RWPE2 (cell line): ENCODE data around the gene MAK.

Experiments
- ATAC-seq: fragments of 200-7000 bp; cut with Tn5 transposase; 3 replicates; pipeline ENCODE4 v1.9.1; 2021; ENCODE audit warnings: low read depth
- DNase-seq: peaks from one replicate; pipeline ENCODE4 v3.0.0-alpha.2; 2020; ENCODE audit warnings: low spot score
- H3K27ac ChIP-seq: fragments of 450-650 bp; 2 replicates; pipeline ENCODE4 v1.5.1; 2017; ENCODE audit warnings: mild to moderate bottlenecking; ENCODE audit not compliant: poor library complexity, severe bottlenecking
- H3K27me3 ChIP-seq: fragments of 250-450 bp; sonication (Bioruptor Pico); 2 replicates; pipeline ENCODE4 v1.5.1; 2021; ENCODE audit warnings: mild to moderate bottlenecking, moderate library complexity; ENCODE audit not compliant: insufficient read depth, poor library complexity, severe bottlenecking
- H3K36me3 ChIP-seq: fragments of 250-450 bp; sonication (Bioruptor Pico); 2 replicates; pipeline ENCODE4 v1.5.1; 2020; ENCODE audit warnings: low read depth, mild to moderate bottlenecking, moderate library complexity
- H3K4me1 ChIP-seq: fragments of 250-450 bp; sonication (Bioruptor Pico); 2 replicates; pipeline ENCODE4 v1.5.1; 2021; ENCODE audit warnings: mild to moderate bottlenecking, moderate library complexity; ENCODE audit not compliant: insufficient read depth, poor library complexity, severe bottlenecking
- H3K4me3 ChIP-seq: fragments of 250-450 bp; sonication (Bioruptor Pico); 2 replicates; pipeline ENCODE4 v1.5.1; 2021; ENCODE audit warnings: mild to moderate bottlenecking, moderate library complexity; ENCODE audit not compliant: severe bottlenecking
- H3K9me3 ChIP-seq: fragments of 250-450 bp; sonication (Bioruptor Pico); 2 replicates; pipeline ENCODE4 v1.5.1; 2021; ENCODE audit warnings: mild to moderate bottlenecking, moderate library complexity; ENCODE audit not compliant: severe bottlenecking
- TF ChIP-seq, protein P1 (sequence below): fragments of 450-650 bp; IDR thresholded peaks from one replicate; pipeline ENCODE4 v1.5.1; 2017; ENCODE audit warnings: mild to moderate bottlenecking, moderate library complexity; ENCODE audit not compliant: poor library complexity, severe bottlenecking

Gene MAK

DNA sequence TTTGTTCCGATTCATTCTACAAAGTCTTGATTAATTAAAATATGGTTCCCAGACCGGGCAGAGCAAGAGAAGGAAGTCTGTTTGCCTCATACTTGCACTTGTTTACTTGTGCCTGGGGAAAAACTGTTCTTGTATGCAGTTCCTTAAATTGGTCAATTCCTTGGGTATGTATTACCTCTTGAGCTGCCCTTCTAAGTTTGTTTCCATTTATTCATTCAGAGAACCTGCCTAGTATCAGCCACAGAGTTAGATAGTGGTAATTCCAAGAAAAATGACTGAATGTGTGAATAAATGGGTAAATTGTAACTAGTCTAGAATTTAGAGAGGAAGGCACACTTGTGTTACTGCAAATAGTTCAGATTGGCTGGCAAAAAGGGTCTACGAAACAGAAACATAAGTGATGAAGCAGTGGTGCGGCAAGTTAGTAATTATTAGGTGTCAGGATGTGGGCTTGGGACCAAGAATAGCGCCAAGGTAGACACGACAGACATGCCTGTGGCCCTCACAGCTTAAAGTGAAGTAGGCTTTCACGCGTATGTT is 525 bp upstream of the MAK start:
- TF ChIP-seq, protein P1, sequence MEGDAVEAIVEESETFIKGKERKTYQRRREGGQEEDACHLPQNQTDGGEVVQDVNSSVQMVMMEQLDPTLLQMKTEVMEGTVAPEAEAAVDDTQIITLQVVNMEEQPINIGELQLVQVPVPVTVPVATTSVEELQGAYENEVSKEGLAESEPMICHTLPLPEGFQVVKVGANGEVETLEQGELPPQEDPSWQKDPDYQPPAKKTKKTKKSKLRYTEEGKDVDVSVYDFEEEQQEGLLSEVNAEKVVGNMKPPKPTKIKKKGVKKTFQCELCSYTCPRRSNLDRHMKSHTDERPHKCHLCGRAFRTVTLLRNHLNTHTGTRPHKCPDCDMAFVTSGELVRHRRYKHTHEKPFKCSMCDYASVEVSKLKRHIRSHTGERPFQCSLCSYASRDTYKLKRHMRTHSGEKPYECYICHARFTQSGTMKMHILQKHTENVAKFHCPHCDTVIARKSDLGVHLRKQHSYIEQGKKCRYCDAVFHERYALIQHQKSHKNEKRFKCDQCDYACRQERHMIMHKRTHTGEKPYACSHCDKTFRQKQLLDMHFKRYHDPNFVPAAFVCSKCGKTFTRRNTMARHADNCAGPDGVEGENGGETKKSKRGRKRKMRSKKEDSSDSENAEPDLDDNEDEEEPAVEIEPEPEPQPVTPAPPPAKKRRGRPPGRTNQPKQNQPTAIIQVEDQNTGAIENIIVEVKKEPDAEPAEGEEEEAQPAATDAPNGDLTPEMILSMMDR, result no peak
- peak overlapping the region; percentile 43 for H3K4me3 ChIP-seq
- no peak for DNase-seq
- H3K36me3 ChIP-seq, result no peaks in the 10 kb centered on the region
- no peaks in the 10 kb centered on the region for H3K4me1 ChIP-seq
- H3K27me3 ChIP-seq, result peaks cover 21% of the 10 kb centered on the region
- no peak for ATAC-seq
- H3K9me3 ChIP-seq, result no peaks in the 10 kb centered on the region
- H3K27ac ChIP-seq, result no peak overlapping the region

DNA sequence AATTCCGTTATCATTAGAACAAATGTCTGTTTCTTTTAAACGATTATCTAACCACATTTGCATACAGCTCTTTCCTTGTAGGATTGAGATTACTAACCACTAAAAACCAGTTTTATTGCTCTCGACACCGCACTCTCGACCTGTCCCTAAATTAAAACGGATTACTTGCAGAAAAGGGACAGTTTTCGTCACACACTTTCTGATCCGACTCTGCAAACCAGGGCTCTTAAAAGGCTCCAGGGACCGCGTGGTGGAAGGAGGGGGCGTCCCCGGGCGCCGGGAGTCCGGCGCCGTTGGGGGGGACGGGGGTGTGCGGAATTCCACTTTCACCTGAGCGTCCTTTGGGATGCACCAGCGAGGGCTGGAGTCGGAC is 731 bp downstream of the MAK start:
- Histone ChIP-seq H3K27ac (no peak overlapping the region), H3K4me3 (peak overlapping the region; percentile 43), H3K27me3 (peaks cover 21% of the 10 kb centered on the region), H3K36me3 (no peaks in the 10 kb centered on the region), H3K9me3 (no peaks in the 10 kb centered on the region), H3K4me1 (no peaks in the 10 kb centered on the region)
- DNase-seq (no peak), ATAC-seq (no peak)
- TF ChIP-seq, protein P1, result no peak

DNA sequence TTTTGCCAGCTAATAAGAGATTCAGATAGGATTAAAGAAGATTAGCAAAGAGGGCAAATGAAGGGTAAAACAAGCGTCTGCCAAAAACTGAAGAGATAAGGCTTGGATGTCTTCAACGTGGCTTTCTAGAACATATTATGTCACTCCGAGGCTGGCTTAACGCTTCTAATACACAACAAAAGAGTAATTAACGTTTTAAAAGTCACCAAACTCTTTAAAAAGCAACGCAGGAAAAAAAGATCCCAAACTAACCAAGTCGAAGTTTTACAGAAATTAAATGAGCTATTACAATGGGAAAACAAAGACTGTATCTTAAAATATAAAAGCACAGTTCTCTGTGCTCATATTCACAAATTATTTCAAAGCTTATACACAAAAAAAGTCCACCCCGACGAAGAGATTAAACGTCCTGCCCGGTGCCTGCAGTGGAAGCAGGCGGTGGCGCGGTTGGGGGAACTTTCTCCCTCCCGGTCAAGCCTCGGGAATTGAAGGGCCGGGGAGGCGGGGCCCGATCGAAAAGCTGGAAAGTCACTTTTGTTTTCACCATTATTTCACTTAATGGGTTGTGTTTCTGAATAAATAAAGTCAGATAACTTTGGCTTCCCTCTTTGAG is 1.2 kb downstream of the MAK start:
- Histone ChIP-seq H3K27me3 (peaks cover 21% of the 10 kb centered on the region), H3K36me3 (no peaks in the 10 kb centered on the region), H3K4me1 (no peaks in the 10 kb centered on the region), H3K9me3 (no peaks in the 10 kb centered on the region), H3K27ac (no peak overlapping the region), H3K4me3 (peak overlapping the region; percentile 43)
- TF ChIP-seq, protein P1, result no peak
- ATAC-seq (no peak), DNase-seq (no peak)

DNA sequence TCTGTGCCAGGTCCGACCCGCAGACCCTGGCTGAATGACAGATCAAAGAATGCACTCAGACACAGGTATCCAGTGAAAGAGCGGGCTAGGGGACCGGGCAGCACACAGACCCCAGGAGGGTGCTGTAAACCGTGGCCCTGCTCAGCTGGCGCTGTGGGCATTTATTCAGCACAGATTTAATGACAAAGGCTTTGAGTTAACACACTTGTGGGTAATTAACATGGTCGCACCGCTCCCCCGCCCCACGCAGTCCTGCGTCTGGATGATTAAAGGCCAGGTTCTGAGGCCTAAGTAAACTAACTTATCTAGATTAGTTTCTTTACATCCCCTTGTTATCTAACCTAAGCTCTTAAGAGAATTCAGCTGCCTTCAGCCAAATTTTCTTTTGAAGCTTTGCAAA is 3.5 kb downstream of the MAK start:
- Histone ChIP-seq H3K36me3 (no peaks in the 10 kb centered on the region), H3K27ac (no peak overlapping the region), H3K4me1 (no peaks in the 10 kb centered on the region), H3K4me3 (no peak overlapping the region), H3K9me3 (no peaks in the 10 kb centered on the region), H3K27me3 (peaks cover 21% of the 10 kb centered on the region)
- no peak for ATAC-seq
- TF ChIP-seq, protein P1, result no peak
- no peak for DNase-seq

DNA sequence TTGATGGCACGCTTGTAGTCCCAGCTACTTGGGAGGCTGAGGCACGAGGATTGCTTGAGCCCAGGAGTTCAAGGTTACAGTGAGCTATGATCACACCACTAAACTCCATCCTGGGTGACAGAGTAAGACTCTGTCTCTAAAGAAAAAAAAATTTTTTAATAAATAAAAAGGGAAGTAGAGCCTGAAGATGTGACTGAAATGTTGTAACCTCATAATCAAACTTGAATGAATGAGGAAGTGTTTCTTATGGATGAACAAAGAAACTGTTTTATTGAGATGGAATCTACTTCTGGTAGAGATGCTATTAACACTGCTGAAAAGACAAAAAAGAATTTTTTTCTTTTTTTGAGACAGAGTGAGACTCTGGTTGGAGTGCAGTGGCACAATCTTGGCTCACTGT is 6.7 kb downstream of the MAK start:
- ATAC-seq (no peak), DNase-seq (no peak)
- H3K4me1 ChIP-seq, result no peaks in the 10 kb centered on the region
- no peaks in the 10 kb centered on the region for H3K9me3 ChIP-seq
- H3K36me3 ChIP-seq, result no peaks in the 10 kb centered on the region
- H3K27me3 ChIP-seq, result peaks cover 12% of the 10 kb centered on the region
- TF ChIP-seq, protein P1, result no peak
- H3K4me3 ChIP-seq, result no peak overlapping the region
- H3K27ac ChIP-seq, result no peak overlapping the region
